GM19467 (cell line): ENCODE data around the gene PRDX5.

ENCODE experiments used
- ATAC-seq: cut with Tn5 transposase; IDR thresholded peaks from one replicate; pipeline ENCODE4 v1.9.1; 2021; ENCODE audit warnings: mild to moderate bottlenecking, moderate library complexity; ENCODE audit not compliant: unreplicated experiment

Gene PRDX5

GRCh38 chr11:64289002-64289564, 28.8 kb upstream of the PRDX5 start:
- no peak for ATAC-seq

- no peak for ATAC-seq
Observed at GRCh38 chr11:64290352-64291261, 27.3 kb upstream of the PRDX5 start.

GRCh38 chr11:64291262-64291751, 26.6 kb upstream of the PRDX5 start, which contains the start of gene KCNK4:
Gene KCNK4, plus strand, starts transcription at chr11:64291302. Its CDS starts 1,717 bp downstream, at chr11:64293019.
- no peak for ATAC-seq

DNA sequence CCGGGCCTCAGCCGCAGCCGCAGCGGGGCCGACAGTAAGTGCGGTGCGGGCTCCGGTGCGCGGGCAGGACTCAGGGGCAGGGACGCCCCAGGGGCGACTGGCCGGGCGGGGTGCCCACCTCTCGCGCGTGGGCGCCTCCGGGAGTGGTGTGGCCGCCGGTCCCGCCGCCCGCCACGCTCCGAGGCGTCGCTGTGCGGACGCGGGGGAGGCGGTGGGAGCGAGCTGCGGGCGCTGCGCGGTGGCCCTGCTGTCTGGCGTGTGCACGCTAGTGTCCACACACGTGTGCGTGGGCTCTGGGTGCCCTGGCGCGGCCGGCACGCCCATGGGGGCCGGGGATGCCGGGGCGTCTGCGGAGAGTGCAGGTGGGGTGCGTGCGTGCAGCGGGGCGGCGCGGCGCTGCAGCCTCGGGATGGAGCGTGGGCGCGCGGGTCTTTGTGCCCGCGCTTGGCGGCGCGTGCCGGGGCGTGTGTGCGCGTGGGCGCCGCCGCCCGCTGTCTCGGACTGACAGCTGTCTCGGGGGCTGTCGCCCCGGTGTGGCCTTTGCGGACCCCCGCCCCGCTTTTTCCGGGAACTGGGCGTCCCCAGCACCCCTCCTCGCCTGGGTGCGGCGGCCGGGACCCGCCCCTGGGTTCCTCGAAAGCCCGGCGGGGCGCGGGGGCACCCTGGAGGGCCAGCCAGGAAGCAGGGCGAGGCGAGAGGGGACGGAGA, 26.0 kb upstream of the PRDX5 start:
- no peak for ATAC-seq

DNA sequence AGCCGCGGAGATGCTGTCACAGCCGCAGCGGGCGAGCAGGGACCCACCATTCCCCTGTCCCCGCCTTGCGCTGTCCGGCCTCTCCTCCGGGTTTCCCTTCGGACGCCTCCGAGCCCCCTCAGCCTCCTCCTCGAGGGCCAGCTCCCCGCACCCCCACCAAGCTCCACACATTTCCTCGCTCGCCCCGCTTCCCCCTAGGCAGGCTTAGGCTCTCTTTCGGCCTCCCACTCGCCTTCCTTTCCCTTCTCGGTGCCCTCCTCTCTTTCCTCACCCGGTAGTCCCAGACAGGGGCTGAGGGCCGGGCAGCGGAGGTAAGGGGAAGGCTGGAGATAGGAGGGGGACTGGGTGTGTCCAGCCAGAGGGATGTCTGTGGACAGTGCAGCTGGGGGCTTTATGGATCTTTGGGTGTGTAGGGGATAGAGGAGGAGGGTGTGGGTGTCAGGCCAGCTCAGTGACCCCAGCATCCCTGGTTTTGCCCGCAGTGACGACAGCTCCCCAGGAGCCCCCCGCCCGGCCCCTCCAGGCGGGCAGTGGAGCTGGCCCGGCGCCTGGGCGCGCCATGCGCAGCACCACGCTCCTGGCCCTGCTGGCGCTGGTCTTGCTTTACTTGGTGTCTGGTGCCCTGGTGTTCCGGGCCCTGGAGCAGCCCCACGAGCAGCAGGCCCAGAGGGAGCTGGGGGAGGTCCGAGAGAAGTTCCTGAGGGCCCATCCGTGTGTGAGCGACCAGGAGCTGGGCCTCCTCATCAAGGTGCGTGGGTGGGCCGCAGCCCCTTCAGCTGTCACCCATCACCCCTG, 25.3 kb upstream of the PRDX5 start:
- no peak for ATAC-seq

DNA sequence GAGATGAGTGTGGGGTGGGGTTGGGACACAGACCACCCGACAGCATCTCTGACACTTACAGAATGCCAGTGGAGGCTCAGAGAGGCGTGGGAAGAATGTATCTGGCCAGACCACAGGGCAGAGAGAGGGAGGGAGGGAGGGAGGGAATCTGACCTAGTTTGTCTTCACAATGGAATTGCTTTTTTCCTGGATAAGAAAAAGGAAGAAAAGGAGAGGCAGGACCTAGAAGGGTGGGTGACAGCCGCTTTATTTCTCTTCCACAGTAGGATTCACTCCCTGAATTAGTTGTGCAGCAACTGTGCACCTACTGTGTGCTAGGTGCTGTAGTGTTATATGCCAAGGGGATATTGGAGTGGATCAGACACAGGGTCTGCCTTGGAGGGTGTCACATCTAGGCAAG, 23.1 kb upstream of the PRDX5 start:
- ATAC-seq, result no peak

- no peak for ATAC-seq
Observed at GRCh38 chr11:64295760-64296159, 22.2 kb upstream of the PRDX5 start.

DNA sequence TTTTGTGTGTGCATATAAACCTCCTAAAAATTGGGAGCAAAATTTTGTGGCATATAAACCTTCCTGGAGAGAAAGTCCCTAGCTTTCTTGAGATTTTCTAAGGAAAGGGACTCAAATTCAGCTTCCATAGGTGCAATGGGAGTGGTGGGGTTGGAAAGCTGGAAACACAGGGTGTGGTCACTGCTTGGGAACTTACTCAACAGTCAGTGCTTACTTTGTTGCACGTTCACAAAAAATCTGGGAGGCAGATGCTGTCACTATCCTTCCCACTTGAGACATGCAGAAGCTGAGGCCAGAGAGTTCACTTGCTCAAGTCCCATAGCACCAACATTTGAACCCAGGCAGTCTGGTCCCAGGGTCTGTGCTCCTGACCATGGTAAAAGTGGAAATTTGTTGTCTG, 21.7 kb upstream of the PRDX5 start:
- ATAC-seq, result no peak

- no peak for ATAC-seq
Observed at GRCh38 chr11:64296830-64297698, 20.9 kb upstream of the PRDX5 start.

GRCh38 chr11:64297699-64298358, 20.1 kb upstream of the PRDX5 start:
- no peak for ATAC-seq

GRCh38 chr11:64298966-64299846, 18.7 kb upstream of the PRDX5 start:
- ATAC-seq, result no peak

- no peak for ATAC-seq
Observed at GRCh38 chr11:64299847-64300648, 17.9 kb upstream of the PRDX5 start, which contains the start of gene CATSPERZ. Gene CATSPERZ, plus strand, starts transcription at chr11:64300358. Its CDS starts 53 bp downstream, at chr11:64300411.

GRCh38 chr11:64303109-64304031, 14.6 kb upstream of the PRDX5 start:
- no peak for ATAC-seq

GRCh38 chr11:64304032-64304315, 13.9 kb upstream of the PRDX5 start:
- no peak for ATAC-seq

- ATAC-seq, result peak; percentile 32
Observed at GRCh38 chr11:64304316-64305072, 13.4 kb upstream of the PRDX5 start.
